GM12874 (cell line): ENCODE data around the gene NAV1.

Experiments
- TF ChIP-seq, protein P1 (sequence below): IDR thresholded peaks from 2 replicates; pipeline ENCODE4 v1.5.1; 2011; ENCODE audit warnings: low read depth, mild to moderate bottlenecking, control low read depth, low read length, moderate library complexity; ENCODE audit not compliant: insufficient read depth

Gene NAV1

DNA sequence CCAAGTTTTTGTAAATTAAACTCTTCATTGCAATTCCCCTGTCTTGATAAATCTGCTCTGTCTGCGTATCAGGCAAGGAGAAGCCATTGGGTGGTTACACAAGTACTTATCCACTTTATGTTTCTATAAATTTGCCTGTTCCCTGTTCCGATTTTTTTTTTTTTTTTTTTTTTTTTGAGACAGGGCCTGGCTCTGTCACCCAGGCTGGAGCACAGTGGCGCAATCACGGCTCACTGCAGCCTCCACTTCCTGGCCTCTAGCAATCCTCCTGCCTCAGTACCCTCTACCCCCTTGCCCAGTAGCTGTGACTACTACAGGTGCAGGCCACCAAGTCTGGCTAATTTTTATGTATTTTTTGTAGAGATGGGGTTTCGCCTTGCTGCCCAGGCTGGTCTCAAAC lies 20.9 kb upstream of the NAV1 start:
- TF ChIP-seq, protein P1, sequence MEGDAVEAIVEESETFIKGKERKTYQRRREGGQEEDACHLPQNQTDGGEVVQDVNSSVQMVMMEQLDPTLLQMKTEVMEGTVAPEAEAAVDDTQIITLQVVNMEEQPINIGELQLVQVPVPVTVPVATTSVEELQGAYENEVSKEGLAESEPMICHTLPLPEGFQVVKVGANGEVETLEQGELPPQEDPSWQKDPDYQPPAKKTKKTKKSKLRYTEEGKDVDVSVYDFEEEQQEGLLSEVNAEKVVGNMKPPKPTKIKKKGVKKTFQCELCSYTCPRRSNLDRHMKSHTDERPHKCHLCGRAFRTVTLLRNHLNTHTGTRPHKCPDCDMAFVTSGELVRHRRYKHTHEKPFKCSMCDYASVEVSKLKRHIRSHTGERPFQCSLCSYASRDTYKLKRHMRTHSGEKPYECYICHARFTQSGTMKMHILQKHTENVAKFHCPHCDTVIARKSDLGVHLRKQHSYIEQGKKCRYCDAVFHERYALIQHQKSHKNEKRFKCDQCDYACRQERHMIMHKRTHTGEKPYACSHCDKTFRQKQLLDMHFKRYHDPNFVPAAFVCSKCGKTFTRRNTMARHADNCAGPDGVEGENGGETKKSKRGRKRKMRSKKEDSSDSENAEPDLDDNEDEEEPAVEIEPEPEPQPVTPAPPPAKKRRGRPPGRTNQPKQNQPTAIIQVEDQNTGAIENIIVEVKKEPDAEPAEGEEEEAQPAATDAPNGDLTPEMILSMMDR, result no peak

DNA sequence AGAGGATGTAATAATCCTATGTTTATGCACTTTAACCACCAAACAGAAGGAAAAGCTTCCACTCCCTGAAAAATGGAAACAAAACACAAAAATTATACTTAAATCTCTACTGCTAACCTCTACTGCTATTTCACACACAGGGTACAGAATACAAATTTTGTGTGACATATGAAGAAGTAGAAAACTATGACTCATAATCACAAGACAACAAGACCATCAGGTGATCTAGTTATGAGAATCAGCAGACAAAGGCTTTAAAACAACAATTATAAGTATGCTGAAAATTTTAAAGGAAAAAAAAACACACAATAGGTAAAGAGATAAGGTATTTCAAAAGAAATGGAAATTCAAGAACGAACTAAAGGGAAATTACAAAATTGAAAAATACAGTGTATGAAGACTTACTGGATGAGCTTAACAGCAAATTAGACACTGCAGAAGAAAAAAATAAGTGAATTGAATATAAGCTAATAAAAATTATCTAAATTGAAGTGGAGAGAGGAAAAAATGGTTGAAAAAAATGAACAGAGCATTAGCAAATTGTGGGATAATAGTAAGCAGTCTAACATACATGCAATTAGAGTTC lies 13.6 kb upstream of the NAV1 start:
- TF ChIP-seq, protein P1, result no peak

DNA sequence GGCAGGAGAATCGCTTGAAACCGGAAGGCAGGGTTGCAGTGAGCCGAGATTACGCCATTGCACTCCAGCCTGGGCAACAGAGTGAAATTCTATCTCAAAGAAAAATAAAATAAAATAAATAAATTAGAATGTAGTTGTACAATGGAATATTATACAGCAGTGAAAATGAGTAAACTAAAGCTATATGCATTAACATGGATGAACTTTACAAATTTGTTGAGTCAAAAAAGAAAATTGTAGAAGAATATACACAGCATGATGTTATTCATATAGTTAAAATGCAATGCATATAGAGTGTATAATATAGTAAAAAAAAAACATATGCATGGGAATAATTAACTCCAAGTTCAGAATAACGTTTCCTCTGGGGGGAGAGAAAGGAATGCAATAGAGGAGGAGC lies 11.0 kb upstream of the NAV1 start:
- TF ChIP-seq, protein P1, result no peak

DNA sequence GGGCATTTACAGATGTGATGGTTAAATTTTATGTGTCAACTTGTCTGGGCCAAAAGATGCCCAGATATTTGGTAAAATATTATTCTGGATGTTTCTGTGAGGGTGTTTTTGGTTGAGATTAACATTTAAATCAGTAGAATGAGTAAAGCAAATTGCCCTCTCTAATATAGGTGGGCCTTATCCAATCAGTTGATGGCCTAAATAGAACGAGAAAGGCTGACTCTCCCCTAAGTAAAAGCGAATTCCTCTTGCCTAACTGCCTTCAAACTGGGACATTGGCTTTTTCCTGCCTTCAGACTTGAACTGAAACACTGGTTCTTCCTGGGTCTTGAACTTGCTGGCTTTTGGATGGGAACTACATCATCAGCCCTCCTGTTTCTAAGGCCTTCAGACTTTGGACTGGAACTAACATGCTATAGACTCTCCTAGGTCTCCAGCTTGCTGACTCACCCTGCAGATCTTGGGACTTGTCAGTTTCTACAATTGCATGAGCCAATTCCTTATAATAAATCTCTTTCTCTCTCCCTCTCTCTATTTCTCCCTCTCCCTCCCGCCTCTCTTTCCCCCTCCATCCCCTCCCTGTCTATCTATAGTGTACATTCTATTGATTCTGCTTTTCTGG lies 10.2 kb upstream of the NAV1 start:
- TF ChIP-seq, protein P1, result no peak

DNA sequence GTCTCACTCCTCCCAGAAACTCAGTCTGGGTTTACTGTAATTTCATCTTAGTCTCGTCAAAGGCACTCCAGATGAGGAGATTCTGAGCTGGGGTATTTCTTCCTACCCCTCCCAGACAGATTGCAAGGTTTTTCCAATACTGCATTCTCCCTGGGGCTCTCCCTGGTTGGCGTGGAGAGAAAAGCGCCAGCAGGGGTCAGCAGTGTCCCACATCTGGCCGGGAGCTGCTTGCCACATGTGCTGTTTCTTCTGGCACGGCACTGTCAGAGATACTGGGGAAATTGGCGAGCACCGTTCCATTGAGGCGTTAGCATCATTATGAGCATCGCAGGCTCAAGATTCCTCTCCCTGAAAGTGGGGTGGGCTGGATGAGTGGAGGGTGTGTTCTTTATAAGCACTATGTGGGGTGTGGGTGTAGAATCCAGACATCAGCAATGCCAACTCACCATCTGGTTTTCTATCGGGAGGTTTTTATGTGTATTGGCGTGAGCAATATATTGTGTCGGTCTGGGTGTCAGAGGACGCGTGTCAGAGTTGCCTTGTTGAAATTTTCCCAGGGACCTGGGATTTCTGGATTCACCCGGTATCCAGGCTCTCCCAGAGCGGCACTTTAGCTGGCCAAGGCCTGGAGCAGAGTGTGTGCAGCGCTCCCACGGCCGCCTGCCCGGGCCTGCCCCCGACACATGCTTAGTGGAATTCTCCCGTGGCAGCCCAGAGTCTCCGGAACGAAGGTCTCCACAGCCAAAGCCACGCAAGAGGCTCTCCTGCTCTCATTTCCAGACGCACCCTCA lies 8.0 kb upstream of the NAV1 start:
- TF ChIP-seq, protein P1, result peak; percentile 80

DNA sequence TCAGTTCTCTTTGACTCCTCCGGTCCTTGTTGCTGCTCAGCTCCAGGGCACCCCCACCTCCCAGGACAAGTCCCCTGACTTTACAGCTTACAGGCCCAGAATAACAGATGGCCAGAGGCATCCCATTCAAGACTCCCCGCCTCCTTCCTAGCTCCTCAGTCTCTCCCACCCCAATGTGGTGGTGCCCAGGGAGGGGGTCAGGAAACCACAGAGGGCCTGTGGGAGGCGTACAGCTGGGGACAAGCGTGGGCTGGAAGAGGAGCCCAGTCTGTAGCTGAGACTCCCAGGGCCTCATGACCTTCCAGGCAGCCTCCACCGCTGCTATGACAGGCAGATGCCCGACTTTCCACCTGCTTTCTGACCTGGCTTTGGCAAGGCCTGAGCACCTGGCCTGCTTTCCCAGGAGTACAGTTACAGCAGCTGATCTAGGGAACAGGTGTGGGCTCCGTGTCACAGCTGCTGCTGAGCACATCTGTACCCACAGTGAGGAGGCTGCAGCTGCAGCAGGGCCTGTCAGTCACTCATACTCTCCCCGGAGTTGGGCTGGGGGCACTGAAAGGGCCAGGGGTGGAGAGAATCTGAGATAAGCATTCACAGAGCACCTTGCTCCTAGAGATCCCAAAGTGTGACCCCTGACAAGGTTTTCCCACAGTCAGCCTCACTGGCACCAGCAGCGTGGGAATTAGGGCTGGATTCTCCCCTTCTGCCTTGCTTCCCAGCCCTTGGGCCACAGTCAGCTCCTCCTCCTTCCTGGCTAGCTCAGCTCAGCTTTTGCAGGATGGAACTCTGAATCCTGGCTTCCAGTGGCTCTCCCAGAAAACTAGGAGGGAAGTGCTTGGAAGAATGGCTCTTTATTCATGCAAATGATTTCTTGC lies 7.1 kb upstream of the NAV1 start:
- TF ChIP-seq, protein P1, result no peak

DNA sequence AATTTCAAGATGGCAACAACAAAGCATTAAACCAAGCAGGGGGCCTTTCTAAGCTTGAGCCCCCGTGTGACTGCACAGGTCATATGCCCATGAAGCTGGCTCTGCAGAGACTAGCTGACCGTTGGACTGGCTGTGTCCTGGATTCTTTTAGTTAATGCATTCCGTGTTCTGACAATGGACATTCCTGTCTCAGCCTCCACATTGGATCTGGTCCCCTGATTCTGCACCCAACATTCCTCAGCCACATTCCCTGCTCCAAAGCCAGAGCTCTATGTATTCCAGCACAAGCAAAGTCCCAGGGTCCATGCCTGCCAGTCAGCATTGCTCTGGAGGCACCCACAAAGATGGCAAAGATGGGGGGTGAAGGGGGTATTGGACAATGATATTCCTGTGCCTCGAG lies 5.1 kb upstream of the NAV1 start:
- TF ChIP-seq, protein P1, result no peak
